ENCODE results near the gene ZBTB7B.
"Not testable (repeated sequence)": the region's sequence is repeated elsewhere in the genome, so short reads cannot be mapped to it uniquely, and the experiment has no call there.

ZBTB7B gene

DNA sequence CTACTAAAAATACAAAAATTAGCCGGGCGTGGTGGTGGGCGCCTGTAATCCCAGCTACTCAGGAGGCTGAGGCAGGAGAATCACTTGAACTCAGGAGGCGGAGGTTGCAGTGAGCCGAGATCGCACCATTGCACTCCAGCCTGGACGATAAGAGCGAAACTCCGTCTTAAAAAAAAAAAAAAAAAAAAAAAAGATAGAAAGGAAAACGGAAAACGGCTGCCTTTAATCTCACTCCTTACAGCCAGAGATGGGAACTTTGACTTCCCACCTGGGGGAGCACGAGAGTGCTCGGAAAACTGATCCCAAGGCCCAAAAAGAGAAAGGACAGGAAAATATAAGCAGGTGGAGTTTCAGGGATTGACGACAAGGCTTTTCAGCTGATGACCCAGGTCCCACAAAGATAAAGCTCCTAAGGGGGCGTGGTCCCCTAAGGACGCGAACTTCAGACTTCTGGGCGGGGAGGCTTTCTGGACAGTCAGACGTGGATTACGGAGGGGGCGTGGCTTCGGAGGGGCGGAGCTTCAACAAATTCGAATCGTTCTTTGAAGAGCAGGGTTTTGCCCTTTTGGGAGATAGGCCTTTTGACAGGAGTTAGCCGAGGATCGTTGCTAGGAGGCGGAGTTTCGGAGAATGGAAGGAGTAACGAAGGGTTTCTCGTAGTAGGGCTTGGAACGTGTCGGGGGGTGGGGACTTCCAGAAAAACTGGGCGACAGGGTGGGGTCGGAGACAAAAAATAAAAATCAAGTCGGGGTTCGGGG lies 29.1 kb upstream of the ZBTB7B start:
- DNase-seq: peak; percentile 97 to 98
- Histone ChIP-seq H3K27me3 (no peaks in the 10 kb centered on the region), H3K27ac (peak overlapping the region; percentile 95 to 97), H3K9me3 (no peaks in the 10 kb centered on the region), H3K36me3 (peaks cover 0 to 13% (median 0%) of the 10 kb centered on the region in 3 donors), H3K4me3 (peak overlapping the region; percentile 68 to 76), H3K4me1 (peaks cover 0 to 61% (median 53%) of the 10 kb centered on the region in 4 donors)
- intact Hi-C loops (cut with DNase I; ENCODE audit: low total_unique reads): loop anchor here (1.0 to 2.0 kb wide), 2 partner anchors 28 to 37 kb away; partner anchors contain the start of gene PMVK
- TF ChIP-seq, protein P1, sequence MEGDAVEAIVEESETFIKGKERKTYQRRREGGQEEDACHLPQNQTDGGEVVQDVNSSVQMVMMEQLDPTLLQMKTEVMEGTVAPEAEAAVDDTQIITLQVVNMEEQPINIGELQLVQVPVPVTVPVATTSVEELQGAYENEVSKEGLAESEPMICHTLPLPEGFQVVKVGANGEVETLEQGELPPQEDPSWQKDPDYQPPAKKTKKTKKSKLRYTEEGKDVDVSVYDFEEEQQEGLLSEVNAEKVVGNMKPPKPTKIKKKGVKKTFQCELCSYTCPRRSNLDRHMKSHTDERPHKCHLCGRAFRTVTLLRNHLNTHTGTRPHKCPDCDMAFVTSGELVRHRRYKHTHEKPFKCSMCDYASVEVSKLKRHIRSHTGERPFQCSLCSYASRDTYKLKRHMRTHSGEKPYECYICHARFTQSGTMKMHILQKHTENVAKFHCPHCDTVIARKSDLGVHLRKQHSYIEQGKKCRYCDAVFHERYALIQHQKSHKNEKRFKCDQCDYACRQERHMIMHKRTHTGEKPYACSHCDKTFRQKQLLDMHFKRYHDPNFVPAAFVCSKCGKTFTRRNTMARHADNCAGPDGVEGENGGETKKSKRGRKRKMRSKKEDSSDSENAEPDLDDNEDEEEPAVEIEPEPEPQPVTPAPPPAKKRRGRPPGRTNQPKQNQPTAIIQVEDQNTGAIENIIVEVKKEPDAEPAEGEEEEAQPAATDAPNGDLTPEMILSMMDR (IDR thresholded peaks at IDR 0.05): peak in 1 of 2 experiments; percentile 10

DNA sequence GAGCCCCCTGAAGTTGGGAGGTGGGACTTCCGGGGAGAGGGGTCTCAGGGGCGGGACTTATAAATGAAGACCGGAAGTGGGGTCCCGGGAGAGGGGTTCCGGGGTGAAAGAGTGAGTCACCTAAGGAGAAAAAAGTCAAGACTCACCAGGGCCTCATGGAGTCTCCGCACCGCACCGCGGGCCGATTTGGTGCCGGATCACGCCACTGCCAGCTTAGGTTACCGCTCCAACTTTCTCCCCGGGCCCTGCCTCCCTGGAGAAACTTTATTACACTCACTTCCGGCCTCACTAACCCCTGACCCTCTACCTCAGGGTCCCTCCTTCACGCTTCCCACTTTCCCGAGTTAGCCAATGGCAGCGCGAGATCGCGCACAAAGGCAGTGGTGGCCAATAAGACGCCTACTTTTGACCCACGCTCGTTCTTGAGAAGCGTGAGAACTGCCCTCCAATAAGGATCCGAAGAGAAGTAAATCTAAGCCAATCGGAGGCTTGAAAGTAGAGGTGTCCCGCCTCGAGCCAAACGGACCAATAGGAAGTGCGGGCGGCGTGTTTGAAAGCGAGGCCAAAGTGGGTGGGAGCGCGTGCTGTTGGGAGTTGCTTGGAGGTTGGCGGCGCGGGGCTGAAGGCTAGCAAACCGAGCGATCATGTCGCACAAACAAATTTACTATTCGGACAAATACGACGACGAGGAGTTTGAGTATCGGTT lies 28.3 kb upstream of the ZBTB7B start, which contains the start of gene CKS1B:
CKS1B (plus strand) TSS at position 580 of the 706 bp plus-strand sequence; CDS start at position 645, 65 bp downstream.
- H3K9me3 ChIP-seq: no peaks in the 10 kb centered on the region
- intact Hi-C loops (cut with DNase I; ENCODE audit: low total_unique reads): loop anchor here (1.0 to 2.0 kb wide), 2 partner anchors 27 to 37 kb away; partner anchors contain the start of gene PMVK
- peak; percentile 98 to 99 for DNase-seq
- peaks cover 0 to 54% (median 46%) of the 10 kb centered on the region in 4 donors for H3K4me1 ChIP-seq
- H3K27me3 ChIP-seq: no peaks in the 10 kb centered on the region
- peak within 1 kb of the TSS; percentile 95 to 97 for H3K27ac ChIP-seq
- H3K4me3 ChIP-seq: peak within 1 kb of the TSS; percentile 68 to 76
- H3K36me3 ChIP-seq: peaks cover 0 to 6% (median 0%) of the 10 kb centered on the region in 3 donors
- TF ChIP-seq, protein P1 (IDR thresholded peaks at IDR 0.05): peak in 1 of 2 experiments; percentile 8

DNA sequence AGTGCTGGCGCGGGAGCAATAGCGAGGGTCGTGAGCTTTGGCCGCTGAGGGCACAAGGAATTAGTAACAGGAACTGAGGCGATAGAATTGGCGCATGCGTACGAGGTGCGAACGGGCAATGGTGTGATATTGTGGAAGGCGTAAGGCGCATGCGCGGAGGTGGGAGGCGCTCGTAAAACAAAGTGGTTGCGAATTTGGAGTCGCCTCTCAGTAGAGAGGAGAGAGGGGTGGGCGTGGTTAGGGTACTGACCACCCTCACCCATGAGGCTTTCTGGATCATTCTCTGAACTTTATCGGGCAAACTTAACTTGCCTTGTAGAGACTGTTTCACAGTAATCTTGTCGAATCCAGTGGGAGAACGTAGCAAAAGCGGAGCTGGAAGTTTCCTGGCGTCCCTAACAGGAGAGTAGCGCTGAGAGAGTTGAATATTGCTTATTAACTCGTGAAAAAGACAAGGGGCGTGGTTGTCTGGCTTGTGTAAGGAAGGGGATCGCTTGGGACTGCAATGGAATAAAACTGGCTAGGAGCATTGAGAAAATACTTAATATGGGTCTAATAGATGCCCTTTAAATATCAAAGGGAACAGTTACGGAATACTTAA lies 27.7 kb upstream of the ZBTB7B start:
- DNase-seq: peak; percentile 95 to 98
- peak overlapping the region; percentile 68 to 76 for H3K4me3 ChIP-seq
- peaks cover 0 to 6% (median 0%) of the 10 kb centered on the region in 3 donors for H3K36me3 ChIP-seq
- H3K27me3 ChIP-seq: no peaks in the 10 kb centered on the region
- no peaks in the 10 kb centered on the region for H3K9me3 ChIP-seq
- peak overlapping the region; percentile 95 to 97 for H3K27ac ChIP-seq
- TF ChIP-seq, protein P1 (IDR thresholded peaks at IDR 0.05): no peak
- intact Hi-C loops (cut with DNase I; ENCODE audit: low total_unique reads): loop anchor here (1.0 to 2.0 kb wide), 2 partner anchors 26 to 38 kb away; partner anchors contain the start of gene PMVK
- H3K4me1 ChIP-seq: peaks cover 0 to 47% (median 39%) of the 10 kb centered on the region in 4 donors

DNA sequence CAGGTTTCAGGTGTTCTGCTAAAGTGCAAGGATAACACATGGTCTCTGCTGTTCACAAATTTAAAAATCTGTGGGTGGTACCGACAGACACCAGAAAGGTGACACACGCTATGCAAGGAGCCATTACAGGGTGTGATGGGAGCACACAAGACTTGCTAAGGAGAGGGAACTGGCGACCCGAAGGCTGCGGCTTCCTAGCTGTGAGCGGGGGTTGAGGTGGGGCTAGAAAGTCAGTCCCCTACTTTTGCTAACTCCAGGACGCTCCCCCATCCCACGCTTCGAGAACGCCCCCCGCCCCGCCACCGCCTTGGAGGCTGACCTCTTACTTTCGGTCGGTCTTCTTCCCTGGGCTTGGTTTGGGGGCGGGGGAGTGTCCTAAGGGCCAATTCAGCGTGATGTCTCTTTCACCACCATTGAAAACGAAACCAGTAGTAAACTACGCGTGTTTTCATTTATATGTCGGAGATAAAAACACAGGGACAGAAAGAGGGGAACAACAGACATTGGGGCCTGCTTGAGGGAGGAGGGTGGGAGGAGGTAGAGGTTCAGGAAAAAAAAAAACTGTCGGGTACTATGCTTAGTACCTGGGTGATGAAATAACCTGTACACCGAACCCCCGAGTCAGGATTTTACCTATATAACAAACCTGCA lies 27.1 kb upstream of the ZBTB7B start:
- TF ChIP-seq, protein P1 (IDR thresholded peaks at IDR 0.05): no peak
- H3K27me3 ChIP-seq: no peaks in the 10 kb centered on the region
- peak overlapping the region; percentile 68 to 76 for H3K4me3 ChIP-seq
- peak in 1 of 2 donors; percentile 80 for DNase-seq
- H3K27ac ChIP-seq: peak overlapping the region; percentile 95 to 97
- H3K36me3 ChIP-seq: peaks cover 0 to 6% (median 0%) of the 10 kb centered on the region in 3 donors
- no peaks in the 10 kb centered on the region for H3K9me3 ChIP-seq
- intact Hi-C loops (cut with DNase I; ENCODE audit: low total_unique reads): loop anchor here (2.0 kb wide), 1 partner anchor 39 kb away; the partner anchor contains the start of gene PMVK
- peaks cover 0 to 41% (median 33%) of the 10 kb centered on the region in 4 donors for H3K4me1 ChIP-seq

DNA sequence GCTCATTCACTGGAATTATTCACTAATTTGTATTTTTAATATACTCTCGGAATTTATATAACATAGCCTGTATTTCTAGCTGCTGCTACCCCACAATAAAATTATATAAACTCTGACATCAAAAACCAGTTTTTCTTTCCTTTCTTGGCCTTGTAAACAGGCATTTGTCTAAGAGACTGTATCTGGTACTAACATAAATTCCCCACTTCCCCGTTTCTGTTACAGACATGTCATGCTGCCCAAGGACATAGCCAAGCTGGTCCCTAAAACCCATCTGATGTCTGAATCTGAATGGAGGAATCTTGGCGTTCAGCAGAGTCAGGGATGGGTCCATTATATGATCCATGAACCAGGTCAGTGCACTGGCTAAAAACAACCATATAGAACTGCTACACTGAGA lies 24.8 kb upstream of the ZBTB7B start:
- H3K27me3 ChIP-seq; DNase-seq; H3K27ac ChIP-seq; H3K4me3 ChIP-seq; H3K9me3 ChIP-seq; H3K36me3 ChIP-seq; intact Hi-C loops (cut with DNase I; ENCODE audit: low total_unique reads): not testable (repeated sequence)
- H3K4me1 ChIP-seq: peaks cover 0 to 24% (median 14%) of the 10 kb centered on the region in 4 donors

Data from tibial artery (tissue), 4 donors.